Germinal center (tissue), 1 donor: Measurements from ENCODE around the gene ALKBH3.

Experiments
- DNase-seq: peaks from one replicate; pipeline ENCODE4 v3.0.0; 2012; ENCODE audit warnings: mixed read lengths, low spot score

Gene ALKBH3

GRCh38 chr11:43941257-43941994, 60.8 kb downstream of the ALKBH3 start:
- no peak for DNase-seq

DNA sequence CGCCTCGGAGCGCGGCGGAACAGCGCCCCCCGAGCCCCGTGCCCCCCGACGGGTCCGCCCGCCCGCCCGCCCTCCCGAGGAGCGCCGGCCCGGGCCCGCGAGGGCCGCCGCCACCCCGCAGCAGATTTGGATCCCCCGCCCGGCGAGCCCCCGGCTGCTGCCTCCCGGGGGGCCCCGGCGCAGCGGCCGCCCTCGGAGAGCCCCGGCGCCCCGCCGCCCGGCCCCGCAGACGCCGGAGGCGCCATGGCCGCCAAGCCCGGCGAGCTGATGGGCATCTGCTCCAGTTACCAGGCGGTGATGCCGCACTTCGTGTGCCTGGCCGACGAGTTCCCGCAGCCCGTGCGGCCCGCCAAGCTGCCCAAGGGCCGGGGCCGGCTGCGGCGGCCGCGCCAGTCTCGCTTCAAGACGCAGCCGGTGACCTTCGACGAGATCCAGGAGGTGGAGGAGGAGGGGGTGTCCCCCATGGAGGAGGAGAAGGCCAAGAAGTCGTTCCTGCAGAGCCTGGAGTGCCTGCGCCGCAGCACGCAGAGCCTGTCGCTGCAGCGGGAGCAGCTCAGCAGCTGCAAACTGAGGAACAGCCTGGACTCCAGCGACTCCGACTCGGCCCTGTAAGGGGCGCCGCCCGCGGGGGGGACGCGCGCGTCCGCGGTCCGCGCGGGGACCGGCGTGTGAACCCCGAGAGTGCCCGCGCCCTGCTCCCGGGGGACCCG, 62.2 kb downstream of the ALKBH3 start:
- no peak for DNase-seq

- no peak for DNase-seq
These were observed 62.8 kb downstream of the ALKBH3 start for GRCh38 chr11:43943372-43943930.

DNA sequence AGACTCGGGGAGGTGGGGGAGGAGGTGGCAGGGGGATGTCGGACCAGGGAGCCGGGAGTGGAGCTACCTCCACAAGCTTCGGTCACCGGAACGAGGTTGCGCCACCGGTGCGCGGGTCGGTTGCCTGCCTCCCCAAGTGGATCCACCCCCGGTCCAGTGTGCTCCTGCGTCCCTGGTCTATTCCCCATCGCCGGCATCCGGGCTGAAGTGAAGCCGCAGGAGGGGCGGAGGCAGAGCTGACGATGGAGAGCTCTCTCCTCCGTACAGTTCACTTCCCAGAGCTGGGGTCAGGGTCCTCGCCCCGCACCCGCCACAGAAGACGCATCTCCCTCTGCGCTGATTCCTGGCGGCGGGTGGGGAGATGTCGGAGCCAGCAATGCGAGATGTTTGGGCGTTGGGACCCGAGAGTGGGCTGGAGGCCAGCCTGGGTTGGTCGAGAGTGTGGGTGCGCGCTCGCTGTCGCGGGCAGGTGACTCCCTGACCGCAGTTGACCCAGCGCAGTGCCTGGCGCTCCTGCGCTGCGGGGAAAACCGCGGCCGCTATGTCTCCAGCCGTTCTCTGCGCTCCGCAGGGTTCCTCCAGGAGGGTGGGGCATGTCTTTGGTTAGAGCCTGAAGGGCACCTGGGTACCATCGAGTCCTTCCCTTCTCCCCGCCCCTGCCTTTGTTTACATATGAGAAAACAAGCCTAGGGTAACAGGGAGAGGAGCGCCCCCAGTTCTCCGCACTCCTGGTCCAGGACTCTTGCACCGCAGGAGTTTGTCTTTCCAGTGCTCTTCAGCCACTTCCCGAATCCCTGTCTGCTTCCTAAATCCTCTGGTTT, 63.5 kb downstream of the ALKBH3 start:
- no peak for DNase-seq

DNA sequence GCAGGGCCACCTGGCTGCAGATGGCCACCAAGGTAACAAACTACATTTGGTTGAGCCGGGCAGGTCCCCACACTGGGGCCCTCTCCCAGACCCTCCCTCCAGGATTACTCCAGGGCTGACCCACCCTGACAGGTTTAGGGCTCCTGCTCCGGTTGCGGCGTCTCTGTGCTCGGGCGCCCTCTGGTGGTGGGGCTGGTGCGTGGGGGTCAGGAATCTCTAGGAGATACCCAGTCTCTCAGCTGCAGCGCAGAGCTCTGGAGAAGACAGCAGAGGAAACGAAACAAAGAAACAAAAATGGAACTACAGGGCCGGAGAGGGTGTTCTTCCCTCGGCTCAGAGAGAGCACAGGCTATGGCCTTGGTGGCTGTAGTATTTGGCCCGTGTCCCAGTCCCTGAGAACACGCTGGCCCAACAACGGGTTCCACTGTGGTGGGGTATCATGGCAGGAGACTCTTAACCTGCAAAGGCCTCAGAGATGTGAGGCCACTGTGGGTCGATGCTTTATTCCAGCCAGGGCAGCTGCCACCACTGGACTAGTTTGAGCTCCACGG, 64.2 kb downstream of the ALKBH3 start:
- DNase-seq: peak; percentile 77

- no peak for DNase-seq
These were observed 66.4 kb downstream of the ALKBH3 start for GRCh38 chr11:43947003-43947500.

DNA sequence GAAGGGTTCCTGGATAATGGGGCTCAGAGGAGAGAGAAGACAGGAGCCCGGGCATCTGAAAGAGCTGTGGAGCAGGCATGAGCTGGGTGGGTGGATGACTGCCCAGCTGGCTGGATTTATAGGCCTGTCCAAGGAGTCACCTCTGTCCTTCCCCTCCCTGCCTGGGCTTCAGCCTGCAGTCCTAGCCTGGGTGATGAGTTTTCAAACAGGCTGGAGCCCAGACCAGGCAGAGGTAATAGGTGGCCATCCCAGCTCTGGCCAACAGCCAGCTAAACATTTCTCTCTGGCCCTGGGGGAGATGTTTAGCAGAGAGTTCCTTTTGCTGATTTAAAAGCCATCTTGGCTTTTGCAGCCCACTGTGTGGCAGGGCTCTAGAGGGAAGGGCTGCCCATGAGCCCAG, 67.2 kb downstream of the ALKBH3 start:
- no peak for DNase-seq

DNA sequence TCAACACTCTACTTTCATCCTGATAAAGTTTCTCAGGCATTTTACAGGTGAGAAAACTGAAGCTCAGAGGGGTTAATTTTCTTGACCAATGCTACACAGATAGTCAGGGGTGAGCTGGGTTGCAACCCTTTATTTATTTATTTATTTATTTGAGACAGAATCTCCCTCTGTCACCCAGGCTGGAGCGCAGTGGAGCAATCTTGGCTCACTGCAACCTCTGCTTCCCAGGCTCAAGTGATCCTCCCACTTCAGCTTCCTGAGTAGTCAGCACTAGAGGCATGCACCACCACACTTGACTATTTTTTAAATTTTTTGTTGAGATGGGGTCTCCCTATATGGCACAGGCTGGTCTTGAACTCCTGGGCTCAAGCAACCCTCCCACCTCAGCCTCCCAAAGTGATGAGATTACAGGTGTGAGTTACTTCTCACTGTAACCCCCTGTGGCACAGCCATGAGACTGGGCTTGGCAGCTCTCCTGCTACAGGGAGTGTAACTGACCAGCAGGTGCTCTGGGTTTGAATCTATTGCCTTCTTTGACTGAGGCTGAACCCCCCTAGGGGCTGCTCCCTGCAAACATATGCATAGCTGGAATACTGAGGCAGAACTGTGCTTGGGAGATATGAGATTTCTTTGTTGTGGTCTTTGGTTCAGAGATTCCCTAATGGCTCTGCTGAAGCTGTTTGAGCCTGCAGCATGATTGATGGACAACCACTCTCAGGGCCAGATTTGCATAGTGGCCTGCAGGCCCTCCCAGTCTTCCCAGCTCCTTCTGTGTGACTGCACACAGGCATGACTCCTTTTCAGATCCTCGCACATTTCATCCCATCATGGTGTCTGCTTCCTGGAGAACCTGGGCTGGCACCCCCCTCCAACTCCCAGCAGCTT, 68.0 kb downstream of the ALKBH3 start:
- no peak for DNase-seq

GRCh38 chr11:43950311-43950855, 69.8 kb downstream of the ALKBH3 start:
- no peak for DNase-seq

- no peak for DNase-seq
These were observed 70.6 kb downstream of the ALKBH3 start for GRCh38 chr11:43951231-43951630.

DNA sequence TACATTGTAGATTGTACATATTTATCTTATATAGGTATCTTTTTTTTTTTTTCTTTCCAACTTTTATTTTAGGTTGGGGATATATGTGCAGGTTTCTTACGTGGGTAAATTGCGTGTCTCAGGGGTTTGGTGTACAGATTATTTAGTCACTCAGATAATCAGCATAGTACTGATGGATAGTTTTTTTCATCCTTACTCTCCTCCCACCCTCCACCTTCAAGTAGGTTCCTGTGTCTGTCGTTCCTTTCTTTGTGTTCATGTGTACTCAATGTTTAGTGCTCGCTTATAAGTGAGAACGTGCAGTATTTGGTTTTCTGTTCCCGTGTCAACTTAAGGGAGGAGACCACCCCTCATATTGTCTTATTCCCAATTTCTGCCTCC, 71.4 kb downstream of the ALKBH3 start:
- no peak for DNase-seq

- no peak for DNase-seq
These were observed 72.0 kb downstream of the ALKBH3 start for GRCh38 chr11:43952401-43953342.

DNA sequence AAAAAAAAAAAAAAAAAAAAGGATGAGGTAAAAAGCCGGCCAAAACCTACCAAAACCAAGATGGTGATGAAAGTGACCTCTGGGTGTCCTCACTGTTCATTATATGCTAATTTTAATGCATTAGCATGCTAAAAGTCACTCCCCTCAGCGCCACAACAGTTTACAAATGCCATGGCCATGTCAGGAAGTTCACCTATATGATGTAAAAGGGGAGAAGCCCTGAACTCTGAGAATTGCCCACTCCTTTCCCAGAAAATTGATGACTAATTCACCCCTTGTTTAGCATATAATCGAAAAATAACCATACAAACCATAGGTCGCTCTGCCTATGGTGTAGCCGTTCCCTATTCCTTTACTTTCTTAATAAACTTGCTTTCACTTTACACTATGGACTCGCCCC, 72.9 kb downstream of the ALKBH3 start:
- no peak for DNase-seq

- DNase-seq: no peak
These were observed 73.6 kb downstream of the ALKBH3 start for GRCh38 chr11:43954241-43954640.

DNA sequence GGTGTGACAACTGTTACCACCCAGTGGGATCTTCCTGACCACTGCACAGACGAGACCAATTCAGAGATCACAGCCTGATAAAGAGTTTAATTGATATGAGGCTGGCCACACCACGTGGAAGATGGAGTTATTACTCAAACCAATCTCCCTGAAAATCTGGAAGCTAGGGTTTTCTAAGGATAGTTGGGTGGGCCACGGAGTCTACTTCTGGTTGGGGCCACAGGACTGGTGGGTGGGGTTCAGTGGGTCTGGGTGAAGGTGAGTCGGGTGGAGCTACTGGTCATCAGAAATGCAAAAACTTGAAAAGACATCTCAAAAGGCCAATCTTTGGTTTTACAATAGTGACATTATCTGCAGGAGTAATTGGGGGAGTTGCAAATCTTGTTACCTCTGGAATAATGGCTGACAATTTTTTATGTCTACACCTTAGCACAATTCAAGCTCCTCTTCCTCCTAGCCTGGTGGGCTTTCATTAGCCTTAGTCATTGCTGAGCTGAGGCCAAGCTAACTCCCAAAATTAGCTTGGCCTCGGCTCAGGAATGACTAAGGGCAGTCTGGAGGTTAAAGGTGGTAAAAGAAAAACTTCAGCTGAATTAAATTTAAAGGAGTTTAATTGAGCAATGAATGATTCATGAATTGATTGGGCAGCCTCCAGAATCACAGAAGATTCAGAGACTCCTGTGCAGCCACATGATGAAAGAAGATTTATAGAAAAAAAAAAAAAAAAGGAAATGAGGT, 74.9 kb downstream of the ALKBH3 start:
- no peak for DNase-seq

- DNase-seq: no peak
These were observed 76.9 kb downstream of the ALKBH3 start for GRCh38 chr11:43957571-43957970.

- DNase-seq: no peak
These were observed 78.8 kb downstream of the ALKBH3 start for GRCh38 chr11:43959321-43959995.
